HepG2 (cell line): Measurements from ENCODE around the gene TRAPPC12. TPM values are rescaled to one million over a fixed set of nuclear protein-coding genes. Genes with fewer than 3 reads are reported as not detected.
A peak's percentile ranks its signal among the peaks of the same experiment; 100 is the strongest.

Source experiments
- ATF7-NPFF ChIP-seq: sonication (generic); formaldehyde crosslinking; IDR thresholded peaks from 2 replicates; pipeline ENCODE4 v1.8.1; 2023; ENCODE audit warnings: mild to moderate bottlenecking, low read depth, missing genetic modification reagents, moderate library complexity
- CHCHD3 ChIP-seq: sonication (generic); formaldehyde crosslinking; IDR thresholded peaks from 2 replicates; pipeline ENCODE4 v1.8.0; 2022; ENCODE audit warnings: mild to moderate bottlenecking, missing genetic modification reagents, moderate library complexity
- DPF2 ChIP-seq: sonication (generic); formaldehyde crosslinking; IDR thresholded peaks from 2 replicates; pipeline ENCODE4 v1.4.0; 2020; ENCODE audit warnings: mild to moderate bottlenecking, low read depth, missing genetic modification reagents, borderline replicate concordance
- GATA4 ChIP-seq: sonication (generic); IDR thresholded peaks from 2 replicates; pipeline ENCODE4 v1.6.1; 2016; ENCODE audit warnings: antibody characterized with exemption, low read depth, borderline replicate concordance
- KLF12 ChIP-seq: sonication (generic); formaldehyde crosslinking; IDR thresholded peaks from 2 replicates; pipeline ENCODE4 v1.4.0; 2020; ENCODE audit warnings: missing genetic modification reagents, borderline replicate concordance
- MED1 ChIP-seq: sonication (generic); formaldehyde crosslinking; IDR thresholded peaks from 2 replicates; pipeline ENCODE4 v1.4.0; 2020; ENCODE audit warnings: missing genetic modification reagents
- NFYC ChIP-seq: IDR thresholded peaks from 2 replicates; pipeline ENCODE4 v1.6.1; 2016; ENCODE audit warnings: missing genetic modification reagents, missing compliant biosample characterization
- PPARG ChIP-seq: conservative IDR thresholded peaks from 2 replicates; pipeline ENCODE4 v1.6.1; 2016; ENCODE audit warnings: missing biosample characterization, missing genetic modification reagents
- TERF1 ChIP-seq: sonication (generic); formaldehyde crosslinking; IDR thresholded peaks from 2 replicates; pipeline ENCODE4 v1.8.0; 2022; ENCODE audit warnings: mild to moderate bottlenecking, missing genetic modification reagents, moderate library complexity
- XBP1 ChIP-seq: sonication (generic); formaldehyde crosslinking; IDR thresholded peaks from 2 replicates; pipeline ENCODE4 v1.5.0; 2020; ENCODE audit warnings: missing genetic modification reagents
- ZFP62 ChIP-seq: sonication (generic); formaldehyde crosslinking; IDR thresholded peaks from 2 replicates; pipeline ENCODE4 v1.4.0; 2020; ENCODE audit warnings: missing genetic modification reagents
- ZNF614 ChIP-seq: IDR thresholded peaks from 2 replicates; pipeline ENCODE4 v1.6.1; 2018; ENCODE audit warnings: missing biosample characterization, missing genetic modification reagents, inconsistent platforms, borderline replicate concordance
- polyA plus RNA-seq, 8 experiments: library from polyadenylated mRNA; depleted of rRNA in 3 of 8; stranded (reverse) in 7 of 8; unstranded in 1 of 8; fragments of >200 nt; fragmentation: Illumina TruSeq in 4 of 8; extraction: Trizol in 4 of 8; gene quantifications; 2 replicates each; pipeline versions ENCODE4 v1.2.1 to v1.2.3, GENCODE V29; 2011 to 2016; ENCODE audit warnings: low read depth in 4 of 8, missing spikeins in 1 of 8, mixed read lengths in 1 of 8; ENCODE audit not compliant: insufficient read depth in 1 of 8
- total RNA-seq, 5 experiments: library from RNA; depleted of rRNA; stranded (reverse); fragments of >200 nt; fragmentation: Illumina TruSeq; extraction: Trizol; gene quantifications; 2 replicates each; pipeline ENCODE4 v1.2.3, GENCODE V29; 2016; ENCODE audit warnings: low read depth in 1 of 5
- TF ChIP-seq, protein P1 (sequence below): sonication (generic); formaldehyde crosslinking; conservative IDR thresholded peaks from 2 replicates; pipeline ENCODE4 v1.4.0; 2020; ENCODE audit warnings: mild to moderate bottlenecking, missing genetic modification reagents, moderate library complexity
- TF ChIP-seq, protein P2 (sequence below): sonication (generic); formaldehyde crosslinking; IDR thresholded peaks from 2 replicates; pipeline ENCODE4 v1.4.0; 2020; ENCODE audit warnings: missing genetic modification reagents, borderline replicate concordance
- TF ChIP-seq, protein P3 (sequence below): sonication (generic); formaldehyde crosslinking; IDR thresholded peaks from 2 replicates; pipeline ENCODE4 v1.4.0; 2020; ENCODE audit warnings: mild to moderate bottlenecking, missing genetic modification reagents

TRAPPC12 gene
- total and polyA plus RNA-seq, 2 of the 13 experiments (the other 11 are each of a cell fraction or from before 2014, with no cell fraction given): 46.4 to 97.7 TPM

DNA sequence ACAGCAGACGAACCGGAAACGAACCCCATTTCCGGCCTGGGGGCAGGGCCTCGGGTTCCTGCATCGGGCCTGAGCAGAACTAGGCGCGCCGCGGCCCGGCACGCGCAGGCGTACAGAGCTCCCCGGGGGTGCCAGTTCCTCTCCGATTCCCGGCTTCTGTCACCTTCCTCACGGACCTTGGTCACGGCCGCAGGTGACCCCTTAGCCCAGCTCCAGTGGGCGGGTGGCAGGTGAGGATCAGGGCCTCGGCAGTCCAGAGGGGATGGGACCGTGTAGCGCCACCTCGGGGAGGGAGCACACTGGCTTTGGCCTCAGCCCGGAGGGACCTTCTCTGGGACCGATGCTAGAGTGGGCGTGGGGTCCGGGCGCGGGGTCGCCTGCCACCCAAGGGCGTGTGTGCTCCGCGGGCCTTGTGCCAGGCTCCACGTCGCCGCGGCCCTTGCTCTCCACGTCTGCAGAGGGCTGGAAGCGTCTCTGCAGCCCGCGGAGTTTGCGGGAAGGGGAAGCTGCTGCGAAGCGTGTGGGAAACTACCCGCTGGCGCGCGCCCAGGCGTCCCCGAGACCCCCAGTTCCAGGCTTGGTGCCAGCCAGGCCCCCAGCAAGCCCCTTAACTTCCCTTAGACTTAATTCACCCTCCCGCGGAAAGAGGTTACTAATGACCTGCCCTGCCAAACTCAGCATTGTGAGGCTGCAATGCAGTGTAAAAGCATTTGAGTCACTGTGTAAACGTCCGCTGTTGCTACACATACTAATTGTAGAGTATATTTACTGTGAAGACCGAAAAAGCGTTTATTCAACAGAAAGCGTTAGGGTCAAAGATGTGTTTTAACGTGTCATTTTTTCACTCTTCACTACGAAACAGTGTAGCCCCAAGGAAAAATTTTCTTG lies at the start of gene TRAPPC12 (continued):
- TF ChIP-seq ATF7-NPFF: peak; percentile 98
- peak; percentile 79 for TF ChIP-seq GATA4
- TF ChIP-seq, protein P1, sequence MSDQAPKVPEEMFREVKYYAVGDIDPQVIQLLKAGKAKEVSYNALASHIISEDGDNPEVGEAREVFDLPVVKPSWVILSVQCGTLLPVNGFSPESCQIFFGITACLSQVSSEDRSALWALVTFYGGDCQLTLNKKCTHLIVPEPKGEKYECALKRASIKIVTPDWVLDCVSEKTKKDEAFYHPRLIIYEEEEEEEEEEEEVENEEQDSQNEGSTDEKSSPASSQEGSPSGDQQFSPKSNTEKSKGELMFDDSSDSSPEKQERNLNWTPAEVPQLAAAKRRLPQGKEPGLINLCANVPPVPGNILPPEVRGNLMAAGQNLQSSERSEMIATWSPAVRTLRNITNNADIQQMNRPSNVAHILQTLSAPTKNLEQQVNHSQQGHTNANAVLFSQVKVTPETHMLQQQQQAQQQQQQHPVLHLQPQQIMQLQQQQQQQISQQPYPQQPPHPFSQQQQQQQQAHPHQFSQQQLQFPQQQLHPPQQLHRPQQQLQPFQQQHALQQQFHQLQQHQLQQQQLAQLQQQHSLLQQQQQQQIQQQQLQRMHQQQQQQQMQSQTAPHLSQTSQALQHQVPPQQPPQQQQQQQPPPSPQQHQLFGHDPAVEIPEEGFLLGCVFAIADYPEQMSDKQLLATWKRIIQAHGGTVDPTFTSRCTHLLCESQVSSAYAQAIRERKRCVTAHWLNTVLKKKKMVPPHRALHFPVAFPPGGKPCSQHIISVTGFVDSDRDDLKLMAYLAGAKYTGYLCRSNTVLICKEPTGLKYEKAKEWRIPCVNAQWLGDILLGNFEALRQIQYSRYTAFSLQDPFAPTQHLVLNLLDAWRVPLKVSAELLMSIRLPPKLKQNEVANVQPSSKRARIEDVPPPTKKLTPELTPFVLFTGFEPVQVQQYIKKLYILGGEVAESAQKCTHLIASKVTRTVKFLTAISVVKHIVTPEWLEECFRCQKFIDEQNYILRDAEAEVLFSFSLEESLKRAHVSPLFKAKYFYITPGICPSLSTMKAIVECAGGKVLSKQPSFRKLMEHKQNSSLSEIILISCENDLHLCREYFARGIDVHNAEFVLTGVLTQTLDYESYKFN (CRISPR knock-in tag): peak; percentile 75
- TF ChIP-seq KLF12 (CRISPR knock-in tag): peak; percentile 61; the same call in 1 of the 2 replicates
- TF ChIP-seq, protein P2, sequence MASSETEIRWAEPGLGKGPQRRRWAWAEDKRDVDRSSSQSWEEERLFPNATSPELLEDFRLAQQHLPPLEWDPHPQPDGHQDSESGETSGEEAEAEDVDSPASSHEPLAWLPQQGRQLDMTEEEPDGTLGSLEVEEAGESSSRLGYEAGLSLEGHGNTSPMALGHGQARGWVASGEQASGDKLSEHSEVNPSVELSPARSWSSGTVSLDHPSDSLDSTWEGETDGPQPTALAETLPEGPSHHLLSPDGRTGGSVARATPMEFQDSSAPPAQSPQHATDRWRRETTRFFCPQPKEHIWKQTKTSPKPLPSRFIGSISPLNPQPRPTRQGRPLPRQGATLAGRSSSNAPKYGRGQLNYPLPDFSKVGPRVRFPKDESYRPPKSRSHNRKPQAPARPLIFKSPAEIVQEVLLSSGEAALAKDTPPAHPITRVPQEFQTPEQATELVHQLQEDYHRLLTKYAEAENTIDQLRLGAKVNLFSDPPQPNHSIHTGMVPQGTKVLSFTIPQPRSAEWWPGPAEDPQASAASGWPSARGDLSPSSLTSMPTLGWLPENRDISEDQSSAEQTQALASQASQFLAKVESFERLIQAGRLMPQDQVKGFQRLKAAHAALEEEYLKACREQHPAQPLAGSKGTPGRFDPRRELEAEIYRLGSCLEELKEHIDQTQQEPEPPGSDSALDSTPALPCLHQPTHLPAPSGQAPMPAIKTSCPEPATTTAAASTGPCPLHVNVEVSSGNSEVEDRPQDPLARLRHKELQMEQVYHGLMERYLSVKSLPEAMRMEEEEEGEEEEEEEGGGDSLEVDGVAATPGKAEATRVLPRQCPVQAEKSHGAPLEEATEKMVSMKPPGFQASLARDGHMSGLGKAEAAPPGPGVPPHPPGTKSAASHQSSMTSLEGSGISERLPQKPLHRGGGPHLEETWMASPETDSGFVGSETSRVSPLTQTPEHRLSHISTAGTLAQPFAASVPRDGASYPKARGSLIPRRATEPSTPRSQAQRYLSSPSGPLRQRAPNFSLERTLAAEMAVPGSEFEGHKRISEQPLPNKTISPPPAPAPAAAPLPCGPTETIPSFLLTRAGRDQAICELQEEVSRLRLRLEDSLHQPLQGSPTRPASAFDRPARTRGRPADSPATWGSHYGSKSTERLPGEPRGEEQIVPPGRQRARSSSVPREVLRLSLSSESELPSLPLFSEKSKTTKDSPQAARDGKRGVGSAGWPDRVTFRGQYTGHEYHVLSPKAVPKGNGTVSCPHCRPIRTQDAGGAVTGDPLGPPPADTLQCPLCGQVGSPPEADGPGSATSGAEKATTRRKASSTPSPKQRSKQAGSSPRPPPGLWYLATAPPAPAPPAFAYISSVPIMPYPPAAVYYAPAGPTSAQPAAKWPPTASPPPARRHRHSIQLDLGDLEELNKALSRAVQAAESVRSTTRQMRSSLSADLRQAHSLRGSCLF (CRISPR knock-in tag): peak; percentile 30; the same call in 1 of the 2 replicates
- TF ChIP-seq DPF2: peak; percentile 82; the same call in 1 of the 2 replicates
- peak; percentile 85; the same call in 1 of the 2 replicates for TF ChIP-seq CHCHD3
- TF ChIP-seq ZNF614 (CRISPR knock-in tag): 0 out of 2 replicates have a peak, but pooled peaks have one; percentile 59
- TF ChIP-seq ZFP62 (CRISPR knock-in tag): no peak
- peak; percentile 69 for TF ChIP-seq XBP1 (CRISPR knock-in tag)
- TF ChIP-seq, protein P3, sequence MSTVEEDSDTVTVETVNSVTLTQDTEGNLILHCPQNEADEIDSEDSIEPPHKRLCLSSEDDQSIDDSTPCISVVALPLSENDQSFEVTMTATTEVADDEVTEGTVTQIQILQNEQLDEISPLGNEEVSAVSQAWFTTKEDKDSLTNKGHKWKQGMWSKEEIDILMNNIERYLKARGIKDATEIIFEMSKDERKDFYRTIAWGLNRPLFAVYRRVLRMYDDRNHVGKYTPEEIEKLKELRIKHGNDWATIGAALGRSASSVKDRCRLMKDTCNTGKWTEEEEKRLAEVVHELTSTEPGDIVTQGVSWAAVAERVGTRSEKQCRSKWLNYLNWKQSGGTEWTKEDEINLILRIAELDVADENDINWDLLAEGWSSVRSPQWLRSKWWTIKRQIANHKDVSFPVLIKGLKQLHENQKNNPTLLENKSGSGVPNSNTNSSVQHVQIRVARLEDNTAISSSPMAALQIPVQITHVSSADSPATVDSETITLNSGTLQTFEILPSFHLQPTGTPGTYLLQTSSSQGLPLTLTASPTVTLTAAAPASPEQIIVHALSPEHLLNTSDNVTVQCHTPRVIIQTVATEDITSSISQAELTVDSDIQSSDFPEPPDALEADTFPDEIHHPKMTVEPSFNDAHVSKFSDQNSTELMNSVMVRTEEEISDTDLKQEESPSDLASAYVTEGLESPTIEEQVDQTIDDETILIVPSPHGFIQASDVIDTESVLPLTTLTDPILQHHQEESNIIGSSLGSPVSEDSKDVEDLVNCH (CRISPR knock-in tag): peak; percentile 88; the same call in 1 of the 2 replicates
- peak; percentile 39 for TF ChIP-seq NFYC (CRISPR knock-in tag)
- peak; percentile 30; the same call in 1 of the 2 replicates for TF ChIP-seq PPARG (CRISPR knock-in tag)
- peak; percentile 93 for TF ChIP-seq MED1 (CRISPR knock-in tag)
- TF ChIP-seq TERF1 (CRISPR knock-in tag): 0 out of 2 replicates have a peak, but pooled peaks have one; percentile 88
